GM12878 (cell line): ENCODE data around the gene CYP27A1. TPM values are rescaled to one million over a fixed set of nuclear protein-coding genes. Genes with fewer than 3 reads are reported as not detected.

Experiments used
- ATAC-seq: fragments of 200-7000 bp; cut with Tn5 transposase; 3 replicates; pipeline ENCODE4 v1.9.1; 2020; ENCODE audit warnings: mild to moderate bottlenecking, moderate library complexity
- BruUV-seq: library from RNA; stranded (reverse); fragments of 400-500 nt; replicated peaks from 2 replicates; lab custom pipeline; 2021; lab: Mats Ljungman, UMichigan
- CTCF ChIA-PET: fragments of 300-600 bp; sonication (Branson Sonifier 250); formaldehyde crosslinking; extraction: SDS; loops from one replicate; lab custom pipeline; 2021; ENCODE audit warnings: inconsistent platforms; lab: Yijun Ruan, JAX
- POLR2A ChIA-PET: fragments of 350-600 bp; formaldehyde crosslinking; extraction: SDS; loops from one replicate; lab custom pipeline; 2021; ENCODE audit warnings: inconsistent platforms; lab: Charles Lee
- RAD21 ChIA-PET: fragments of 300-600 bp; sonication (Branson Sonifier 250); formaldehyde crosslinking; loops from one replicate; lab custom pipeline; 2023; ENCODE audit warnings: antibody characterized with exemption; ENCODE audit not compliant: unreplicated experiment; lab: Charles Lee
- SMC1A ChIA-PET: fragments of 300-600 bp; sonication (Branson Sonifier 250); formaldehyde crosslinking; loops from one replicate; lab custom pipeline; 2023; ENCODE audit not compliant: unreplicated experiment, uncharacterized antibody; lab: Charles Lee
- DNase-seq: peaks from one replicate; pipeline ENCODE4 v3.0.0-alpha.2; 2011; ENCODE audit warnings: low read depth, low spot score
- FAIRE-seq: peaks from 3 replicates; lab custom pipeline; 2011; peaks lifted over from hg19 to GRCh38; lab: Jason Lieb, UNC
- H2AFZ ChIP-seq: 2 replicates; pipeline ENCODE4 v1.6.0; 2011; ENCODE audit warnings: low read depth, low read length, control low read depth; ENCODE audit not compliant: control insufficient read depth
- H3K27ac ChIP-seq: 2 replicates; pipeline ENCODE4 v1.5.1; 2011; ENCODE audit warnings: control low read depth; ENCODE audit not compliant: control insufficient read depth, insufficient read depth
- H3K27me3 ChIP-seq, 2 experiments: replicated peaks in 1 of 2; 2 replicates each; pipeline versions ENCODE4 v1.6.0 to v1.6.1; 2011; ENCODE audit warnings: low read length in 1 of 2; ENCODE audit not compliant: control insufficient read depth in 2 of 2, insufficient read depth in 2 of 2
- H3K36me3 ChIP-seq, 2 experiments: 2 replicates each; pipeline ENCODE4 v1.5.1; 2011; ENCODE audit warnings: low read length in 1 of 2; ENCODE audit not compliant: control insufficient read depth in 2 of 2, insufficient read depth in 2 of 2
- H3K4me1 ChIP-seq: 2 replicates; pipeline ENCODE4 v1.6.1; 2011; ENCODE audit warnings: mild to moderate bottlenecking, low read length, moderate library complexity, mixed read lengths; ENCODE audit not compliant: control insufficient read depth, insufficient read depth
- H3K4me2 ChIP-seq: 2 replicates; pipeline ENCODE4 v1.6.0; 2011; ENCODE audit warnings: control low read depth; ENCODE audit not compliant: control insufficient read depth, insufficient read depth
- H3K4me3 ChIP-seq: fragments of 200-600 bp; sonication (generic); 2 replicates; pipeline ENCODE4 v1.5.1; 2016
- H3K79me2 ChIP-seq: 2 replicates; pipeline ENCODE4 v1.6.0; 2011; ENCODE audit warnings: low read length; ENCODE audit not compliant: control insufficient read depth, insufficient read depth
- H3K9ac ChIP-seq: 2 replicates; pipeline ENCODE4 v1.8.0; 2011; ENCODE audit warnings: low read length, control low read depth, mixed read lengths; ENCODE audit not compliant: control insufficient read depth, insufficient read depth
- H3K9me3 ChIP-seq: replicated peaks from 3 replicates; pipeline ENCODE4 v1.5.1; 2011; ENCODE audit warnings: mild to moderate bottlenecking, low read length; ENCODE audit not compliant: control insufficient read depth, insufficient read depth
- H4K20me1 ChIP-seq: 2 replicates; pipeline ENCODE4 v1.6.0; 2011; ENCODE audit not compliant: control insufficient read depth, insufficient read depth
- ATF7 ChIP-seq: fragments of 450-650 bp; IDR thresholded peaks from 2 replicates; pipeline ENCODE4 v1.6.1; 2016; ENCODE audit warnings: low read depth, mild to moderate bottlenecking
- CREM ChIP-seq: IDR thresholded peaks from 2 replicates; pipeline ENCODE4 v1.6.1; 2014; ENCODE audit warnings: antibody characterized with exemption, low read depth
- EGR1 ChIP-seq, 2 experiments: IDR thresholded peaks; 1 replicate in 1 of 2; 2 replicates in 1 of 2; pipeline ENCODE4 v1.6.1; 2011 to 2012; ENCODE audit warnings: low read depth in 2 of 2, low read length in 2 of 2, borderline replicate concordance in 1 of 2, mild to moderate bottlenecking in 1 of 2, moderate library complexity in 1 of 2
- GABPA ChIP-seq: IDR thresholded peaks from 2 replicates; pipeline ENCODE4 v1.6.1; 2014; ENCODE audit warnings: antibody characterized with exemption, low read depth, mild to moderate bottlenecking, inconsistent platforms
- KLF5 ChIP-seq: fragments of 450-650 bp; IDR thresholded peaks from 2 replicates; pipeline ENCODE4 v1.6.1; 2014; ENCODE audit warnings: mild to moderate bottlenecking; ENCODE audit not compliant: partially characterized antibody
- RUNX3 ChIP-seq: IDR thresholded peaks from 2 replicates; pipeline ENCODE4 v1.6.1; 2012; ENCODE audit warnings: low read length, inconsistent platforms
- WGBS: methylation state at CpG from one replicate; pipeline ENCODE4 v1.1.6; 2016; ENCODE audit warnings: low lambda C conversion rate; ENCODE audit not compliant: insufficient replicate concordance, insufficient coverage; ENCODE audit errors: missing lambda C conversion rate; 5-methylcytosine and 5-hydroxymethylcytosine counted together
- in situ Hi-C: fragments of 300-500 bp; cut with MboI; formaldehyde crosslinking; loops from 9 replicates; pipeline ENCODE4 v1.14.3; 2018; ENCODE audit warnings: mixed read lengths
- intact Hi-C: fragments of 100-400 bp; cut with micrococcal nuclease; formaldehyde crosslinking; loops from one replicate; pipeline ENCODE4 v1.14.2; 2022; ENCODE audit not compliant: unreplicated experiment
- polyA plus RNA-seq, 11 experiments: library from polyadenylated mRNA; depleted of rRNA in 4 of 11; unstranded in 6 of 11; stranded (reverse) in 5 of 11; fragments of >200 nt; fragmentation: Nextera tagmentation in 4 of 11; fragmentation: Illumina TruSeq in 1 of 11; extraction: Ambion mirVana in 4 of 11; extraction: Trizol in 1 of 11; gene quantifications; 1 replicate in 1 of 11; 2 replicates in 10 of 11; pipeline versions ENCODE4 v1.2.1 to v1.2.3, GENCODE V29; 2011 to 2016; ENCODE audit warnings: inconsistent platforms in 2 of 11, missing spikeins in 2 of 11, low read depth in 1 of 11
- total RNA-seq, 4 experiments: library from RNA; depleted of rRNA in 3 of 4; stranded (reverse); fragments of >200 nt in 3 of 4; fragmentation: Illumina TruSeq in 1 of 4; extraction: Trizol in 1 of 4; gene quantifications; 2 replicates each; pipeline versions ENCODE4 v1.2.1 to v1.2.3, GENCODE V29; 2013 to 2021
- TF ChIP-seq, protein P1 (sequence below): fragments of 450-650 bp; IDR thresholded peaks from 2 replicates; pipeline ENCODE4 v1.6.1; 2017; ENCODE audit warnings: mild to moderate bottlenecking, low read depth, inconsistent platforms; ENCODE audit not compliant: poor library complexity, severe bottlenecking

The CYP27A1 gene
- total and polyA plus RNA-seq, 10 of the 15 experiments (the other 5 are each of a cell fraction or from before 2014, with no cell fraction given) = 0.11 to 0.72 (median 0.18) TPM; not detected in 2

DNA sequence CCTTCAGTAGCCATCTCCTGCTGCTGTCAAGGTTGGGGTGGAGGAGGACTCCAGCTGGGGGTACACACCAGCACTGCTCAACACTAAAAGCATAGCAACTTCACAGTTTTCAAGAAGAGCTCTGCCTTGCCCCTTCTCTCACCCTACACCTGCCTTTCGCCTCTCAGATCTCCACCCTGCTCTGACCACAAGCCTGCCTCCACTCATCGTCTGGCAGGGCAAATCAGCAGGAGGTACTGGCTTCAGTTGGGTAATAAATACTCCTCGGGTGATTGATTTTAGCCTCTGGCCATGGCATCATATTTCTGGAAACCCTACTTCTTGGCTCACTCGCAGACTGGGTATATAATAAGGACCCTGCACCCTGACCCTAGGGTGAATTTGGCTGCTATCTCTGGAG is 52.7 kb downstream of the CYP27A1 start:
- intact Hi-C loops (no loop called here), in situ Hi-C loops (no loop called here)
- ATAC-seq (no peak), FAIRE-seq (no peak), DNase-seq (no peak)
- Histone ChIP-seq H3K36me3 (no peaks in the 10 kb centered on the region), H4K20me1 (no peaks in the 10 kb centered on the region), H3K9me3 (no peaks in the 10 kb centered on the region; the same call in 2 of the 3 replicates), H3K4me3 (no peak overlapping the region), H3K79me2 (no peaks in the 10 kb centered on the region), H3K4me1 (no peaks in the 10 kb centered on the region), H3K27me3 (peaks cover 0 to 9% of the 10 kb centered on the region in 2 experiments; a peak in 3 of 4 replicates), H3K4me2 (no peak overlapping the region), H3K27ac (no peak overlapping the region), H3K9ac (no peak overlapping the region), H2AFZ (no peak overlapping the region)
- WGBS = 15% methylated on average over 4 of the region's 4 CpGs
- ChIA-PET RAD21 (no interaction called here), SMC1A (interaction anchor here (0.7 kb wide), 1 partner anchor 13 kb away, joined by 3 read pairs; no protein-coding TSS in a partner anchor), POLR2A (no interaction called here), CTCF (interaction anchor here (0.9 kb wide), 1 partner anchor 42 kb away, joined by 3 read pairs; no protein-coding TSS in a partner anchor)
- no TSS peak for BruUV-seq
- TF ChIP-seq RUNX3 (no peak), CREM (no peak)
- TF ChIP-seq, protein P1, sequence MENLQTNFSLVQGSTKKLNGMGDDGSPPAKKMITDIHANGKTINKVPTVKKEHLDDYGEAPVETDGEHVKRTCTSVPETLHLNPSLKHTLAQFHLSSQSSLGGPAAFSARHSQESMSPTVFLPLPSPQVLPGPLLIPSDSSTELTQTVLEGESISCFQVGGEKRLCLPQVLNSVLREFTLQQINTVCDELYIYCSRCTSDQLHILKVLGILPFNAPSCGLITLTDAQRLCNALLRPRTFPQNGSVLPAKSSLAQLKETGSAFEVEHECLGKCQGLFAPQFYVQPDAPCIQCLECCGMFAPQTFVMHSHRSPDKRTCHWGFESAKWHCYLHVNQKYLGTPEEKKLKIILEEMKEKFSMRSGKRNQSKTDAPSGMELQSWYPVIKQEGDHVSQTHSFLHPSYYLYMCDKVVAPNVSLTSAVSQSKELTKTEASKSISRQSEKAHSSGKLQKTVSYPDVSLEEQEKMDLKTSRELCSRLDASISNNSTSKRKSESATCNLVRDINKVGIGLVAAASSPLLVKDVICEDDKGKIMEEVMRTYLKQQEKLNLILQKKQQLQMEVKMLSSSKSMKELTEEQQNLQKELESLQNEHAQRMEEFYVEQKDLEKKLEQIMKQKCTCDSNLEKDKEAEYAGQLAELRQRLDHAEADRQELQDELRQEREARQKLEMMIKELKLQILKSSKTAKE = no peak

GRCh38 chr2:218837495-218837894 is 55.5 kb downstream of the CYP27A1 start:
- in situ Hi-C loops = no loop called here
- no peaks in the 10 kb centered on the region; the same call in 2 of the 3 replicates for H3K9me3 ChIP-seq
- no peak for ATAC-seq
- no peak overlapping the region for H3K4me3 ChIP-seq
- H3K27me3 ChIP-seq = peaks cover 0 to 9% of the 10 kb centered on the region in 2 experiments; a peak in 3 of 4 replicates
- WGBS = 92% methylated on average over 2 of the region's 2 CpGs
- H4K20me1 ChIP-seq = no peaks in the 10 kb centered on the region
- H3K27ac ChIP-seq = no peak overlapping the region
- no peaks in the 10 kb centered on the region for H3K36me3 ChIP-seq
- H2AFZ ChIP-seq = no peak overlapping the region
- no peak overlapping the region for H3K4me2 ChIP-seq
- H3K9ac ChIP-seq = no peak overlapping the region
- TF ChIP-seq ATF7 (no peak), GABPA (no peak), EGR1 (IDR thresholded peaks at IDR 0.05; ENCODE audit: borderline replicate concordance in 1 of 2, low read depth in 2 of 2, low read length in 2 of 2) (no peak), KLF5 (no peak)
- ChIA-PET RAD21 (no interaction called here), CTCF (interaction anchor here (0.7 to 2.7 kb wide), 2 partner anchors 10 to 42 kb away, joined by 3 to 8 read pairs; no protein-coding TSS in a partner anchor), SMC1A (interaction anchor here (1.6 kb wide), 1 partner anchor 9 kb away, joined by 4 read pairs; no protein-coding TSS in a partner anchor), POLR2A (no interaction called here)
- BruUV-seq = no TSS peak
- DNase-seq = no peak
- H3K4me1 ChIP-seq = no peaks in the 10 kb centered on the region
- intact Hi-C loops = no loop called here
- no peak for FAIRE-seq
- H3K79me2 ChIP-seq = no peaks in the 10 kb centered on the region
